Measurements from ENCODE around the gene HOGA1. TPM values are rescaled to one million over a fixed set of nuclear protein-coding genes. Genes with fewer than 3 reads are reported as not detected.

HOGA1 gene
- total RNA-seq, 1 donor from 2014 or later: not detected

GRCh38 chr10:97563337-97563736 lies 20.9 kb upstream of the HOGA1 start:
- ChIA-PET POLR2A (no interaction called here), CTCF (no interaction called here)
- Mint-ChIP-seq H3K36me3 (ENCODE audit: low read depth) (no peaks in the 10 kb centered on the region), H3K27ac (no peak overlapping the region), H3K27me3 (no peaks in the 10 kb centered on the region), H3K9me3 (no peaks in the 10 kb centered on the region), H3K4me1 (no peaks in the 10 kb centered on the region), H3K4me3 (no peak overlapping the region)
- no peak for TF ChIP-seq CTCF (IDR thresholded peaks at IDR 0.05)
- intact Hi-C loops (cut with micrococcal nuclease): no loop called here
- ATAC-seq (ENCODE audit: low read depth) (no peak), DNase-seq (no peak)

GRCh38 chr10:97564776-97565175 lies 19.4 kb upstream of the HOGA1 start:
- intact Hi-C loops (cut with micrococcal nuclease): no loop called here
- no peak overlapping the region for H3K4me3 Mint-ChIP-seq
- DNase-seq: no peak
- CTCF ChIA-PET: interaction anchor here (1.0 kb wide), 1 partner anchor 10 kb away, joined by 3 read pairs; no protein-coding TSS in a partner anchor
- no peaks in the 10 kb centered on the region for H3K27me3 Mint-ChIP-seq
- no peaks in the 10 kb centered on the region for H3K4me1 Mint-ChIP-seq
- H3K9me3 Mint-ChIP-seq: no peaks in the 10 kb centered on the region
- no peaks in the 10 kb centered on the region for H3K36me3 Mint-ChIP-seq (ENCODE audit: low read depth)
- POLR2A ChIA-PET: no interaction called here
- H3K27ac Mint-ChIP-seq: no peak overlapping the region
- no peak for ATAC-seq (ENCODE audit: low read depth)
- TF ChIP-seq CTCF (IDR thresholded peaks at IDR 0.05): no peak

- no peaks in the 10 kb centered on the region for H3K27me3 Mint-ChIP-seq
- ATAC-seq (ENCODE audit: low read depth) (no peak), DNase-seq (no peak)
- ChIA-PET CTCF (no interaction called here), POLR2A (no interaction called here)
- no peak overlapping the region for H3K27ac Mint-ChIP-seq
- no peak overlapping the region for H3K4me3 Mint-ChIP-seq
- H3K36me3 Mint-ChIP-seq (ENCODE audit: low read depth): no peaks in the 10 kb centered on the region
- no peaks in the 10 kb centered on the region for H3K4me1 Mint-ChIP-seq
- TF ChIP-seq CTCF (IDR thresholded peaks at IDR 0.05): no peak
- intact Hi-C loops (cut with micrococcal nuclease): no loop called here
- H3K9me3 Mint-ChIP-seq: no peaks in the 10 kb centered on the region
These were observed 17.7 kb upstream of the HOGA1 start for GRCh38 chr10:97566336-97566996.

- no peaks in the 10 kb centered on the region for H3K36me3 Mint-ChIP-seq (ENCODE audit: low read depth)
- H3K27me3 Mint-ChIP-seq: no peaks in the 10 kb centered on the region
- no peak for DNase-seq
- ATAC-seq (ENCODE audit: low read depth): no peak
- no peaks in the 10 kb centered on the region for H3K4me1 Mint-ChIP-seq
- TF ChIP-seq CTCF (IDR thresholded peaks at IDR 0.05): no peak
- CTCF ChIA-PET: no interaction called here
- intact Hi-C loops (cut with micrococcal nuclease): no loop called here
- no peak overlapping the region for H3K27ac Mint-ChIP-seq
- H3K4me3 Mint-ChIP-seq: no peak overlapping the region
- POLR2A ChIA-PET: no interaction called here
- no peaks in the 10 kb centered on the region for H3K9me3 Mint-ChIP-seq
These were observed 16.3 kb upstream of the HOGA1 start for GRCh38 chr10:97567891-97568290.

- H3K4me1 Mint-ChIP-seq: no peaks in the 10 kb centered on the region
- POLR2A ChIA-PET: no interaction called here
- TF ChIP-seq CTCF (IDR thresholded peaks at IDR 0.05): no peak
These were observed 13.9 kb upstream of the HOGA1 start for GRCh38 chr10:97570146-97570788.

More at GRCh38 chr10:97570146-97570788, 13.9 kb upstream of the HOGA1 start:
- ATAC-seq (ENCODE audit: low read depth): no peak
- Mint-ChIP-seq H3K27me3 (peaks cover 4% of the 10 kb centered on the region), H3K9me3 (no peaks in the 10 kb centered on the region), H3K4me3 (no peak overlapping the region), H3K36me3 (ENCODE audit: low read depth) (no peaks in the 10 kb centered on the region), H3K27ac (no peak overlapping the region)
- intact Hi-C loops (cut with micrococcal nuclease): no loop called here
- CTCF ChIA-PET: interaction anchor here (2.3 kb wide), 1 partner anchor 161 kb away, joined by 9 read pairs; no protein-coding TSS in a partner anchor
- no peak for DNase-seq
